Activated B cell treated with CpG ODN at 0.5 μM for 24 hours (primary cell): ENCODE measurements around the gene AGO3. TPM values are rescaled to one million over a fixed set of nuclear protein-coding genes. Genes with fewer than 3 reads are reported as not detected.
"Not testable (repeated sequence)": the region's sequence is repeated elsewhere in the genome, so short reads cannot be mapped to it uniquely, and the experiment has no call there.

Experiments used
- ATAC-seq: fragments of 200-7000 bp; cut with Tn5 transposase; one replicate; pipeline ENCODE4 v1.10.0; 2021; ENCODE audit warnings: low read depth, mild to moderate bottlenecking, moderate library complexity
- CTCF ChIA-PET: fragments of 350-600 bp; sonication (Branson Sonifier 250); formaldehyde crosslinking; loops from one replicate; lab custom pipeline; 2021; ENCODE audit warnings: antibody characterized with exemption; lab: Charles Lee
- POLR2A ChIA-PET: fragments of 350-600 bp; sonication (Branson Sonifier 250); formaldehyde crosslinking; loops from one replicate; lab custom pipeline; 2021; ENCODE audit warnings: antibody characterized with exemption; lab: Charles Lee
- DNase-seq: peaks from one replicate; pipeline ENCODE4 v3.0.0; 2022
- H3K27ac Mint-ChIP-seq: one replicate; pipeline ENCODE4 v1.8.0; 2020; ENCODE audit warnings: mixed read lengths
- H3K27me3 Mint-ChIP-seq: one replicate; pipeline ENCODE4 v1.8.0; 2021; ENCODE audit warnings: mixed read lengths
- H3K36me3 Mint-ChIP-seq: one replicate; pipeline ENCODE4 v1.8.0; 2021; ENCODE audit warnings: low read depth, mixed read lengths
- H3K4me1 Mint-ChIP-seq: one replicate; pipeline ENCODE4 v1.8.0; 2021; ENCODE audit warnings: mixed read lengths
- H3K4me3 Mint-ChIP-seq: one replicate; pipeline ENCODE4 v1.8.0; 2020; ENCODE audit warnings: mild to moderate bottlenecking, mixed read lengths
- H3K9me3 Mint-ChIP-seq: one replicate; pipeline ENCODE4 v1.8.0; 2020; ENCODE audit warnings: mixed read lengths
- intact Hi-C: fragments of 100-400 bp; cut with micrococcal nuclease; formaldehyde crosslinking; loops from one replicate; pipeline ENCODE4 v1.15.1; 2024
- total RNA-seq: library from RNA; stranded (reverse); gene quantifications from 2 replicates; pipeline ENCODE4 v1.2.3, GENCODE V29; 2022
- TF ChIP-seq, protein P1 (sequence below): fragments of 200-600 bp; IDR thresholded peaks from one replicate; pipeline ENCODE4 v1.8.0; 2022; ENCODE audit warnings: antibody characterized with exemption, mild to moderate bottlenecking

Gene AGO3
- total RNA-seq, 1 donor from 2014 or later = 37.2 TPM

DNA sequence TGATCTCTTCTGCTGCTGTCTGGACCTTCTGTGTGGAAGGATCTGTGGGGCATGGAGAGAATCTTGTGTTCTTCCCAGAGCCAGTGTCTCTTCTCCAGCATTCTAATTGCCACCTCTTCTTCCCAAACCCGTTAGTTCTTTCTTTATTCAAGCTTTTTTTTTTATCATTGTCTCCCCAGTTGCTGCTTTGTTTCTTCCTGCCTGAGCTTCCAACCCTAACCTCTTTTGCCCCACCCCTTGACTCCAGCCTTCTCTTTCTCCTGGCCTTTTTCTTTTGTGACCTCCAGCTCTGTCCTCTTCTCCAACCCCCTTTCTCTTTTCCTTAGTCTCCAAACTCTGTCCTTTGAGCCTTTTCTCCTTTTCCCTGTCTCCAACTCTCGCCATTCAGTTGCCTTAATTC lies 43.4 kb upstream of the AGO3 start:
- TF ChIP-seq, protein P1, sequence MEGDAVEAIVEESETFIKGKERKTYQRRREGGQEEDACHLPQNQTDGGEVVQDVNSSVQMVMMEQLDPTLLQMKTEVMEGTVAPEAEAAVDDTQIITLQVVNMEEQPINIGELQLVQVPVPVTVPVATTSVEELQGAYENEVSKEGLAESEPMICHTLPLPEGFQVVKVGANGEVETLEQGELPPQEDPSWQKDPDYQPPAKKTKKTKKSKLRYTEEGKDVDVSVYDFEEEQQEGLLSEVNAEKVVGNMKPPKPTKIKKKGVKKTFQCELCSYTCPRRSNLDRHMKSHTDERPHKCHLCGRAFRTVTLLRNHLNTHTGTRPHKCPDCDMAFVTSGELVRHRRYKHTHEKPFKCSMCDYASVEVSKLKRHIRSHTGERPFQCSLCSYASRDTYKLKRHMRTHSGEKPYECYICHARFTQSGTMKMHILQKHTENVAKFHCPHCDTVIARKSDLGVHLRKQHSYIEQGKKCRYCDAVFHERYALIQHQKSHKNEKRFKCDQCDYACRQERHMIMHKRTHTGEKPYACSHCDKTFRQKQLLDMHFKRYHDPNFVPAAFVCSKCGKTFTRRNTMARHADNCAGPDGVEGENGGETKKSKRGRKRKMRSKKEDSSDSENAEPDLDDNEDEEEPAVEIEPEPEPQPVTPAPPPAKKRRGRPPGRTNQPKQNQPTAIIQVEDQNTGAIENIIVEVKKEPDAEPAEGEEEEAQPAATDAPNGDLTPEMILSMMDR = no peak
- Mint-ChIP-seq H3K4me1 (peaks cover 54% of the 10 kb centered on the region), H3K4me3 (no peak overlapping the region)

DNA sequence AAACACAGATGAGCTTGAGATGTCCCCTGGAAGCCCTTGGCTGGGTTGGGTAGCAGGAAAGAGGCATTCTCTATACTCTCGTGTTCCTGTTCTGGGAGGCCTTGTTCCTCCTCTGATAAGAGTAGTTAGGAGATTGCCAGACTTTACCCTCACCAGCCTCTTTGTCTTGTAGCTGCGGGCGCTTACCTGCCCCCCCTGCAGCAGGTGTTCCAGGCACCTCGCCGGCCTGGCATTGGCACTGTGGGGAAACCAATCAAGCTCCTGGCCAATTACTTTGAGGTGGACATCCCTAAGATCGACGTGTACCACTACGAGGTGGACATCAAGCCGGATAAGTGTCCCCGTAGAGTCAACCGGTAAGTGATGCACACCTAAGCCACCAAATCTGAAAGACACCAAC lies 42.6 kb upstream of the AGO3 start:
- peaks cover 57% of the 10 kb centered on the region for H3K4me1 Mint-ChIP-seq
- intact Hi-C loops = loop anchor here (10.0 kb wide), 1 partner anchor 417 kb away; the partner anchor contains the start of gene SH3D21
- ATAC-seq (no peak), DNase-seq (no peak)
- no peaks in the 10 kb centered on the region for H3K27me3 Mint-ChIP-seq
- H3K36me3 Mint-ChIP-seq = peaks cover 40% of the 10 kb centered on the region
- H3K27ac Mint-ChIP-seq = no peak overlapping the region
- CTCF ChIA-PET = no interaction called here
- no peaks in the 10 kb centered on the region for H3K9me3 Mint-ChIP-seq
- POLR2A ChIA-PET = no interaction called here
- TF ChIP-seq, protein P1 = no peak
- no peak overlapping the region for H3K4me3 Mint-ChIP-seq

More for the DNA sequence above, 43.4 kb upstream of the AGO3 start:
- ChIA-PET CTCF (no interaction called here), POLR2A (interaction anchor here (1.2 to 2.0 kb wide), 3 partner anchors 43 to 336 kb away, joined by 3 to 13 read pairs (median 3); partner anchors contain the start of genes AGO3 and THRAP3)
- Mint-ChIP-seq H3K27me3 (no peaks in the 10 kb centered on the region), H3K9me3 (no peaks in the 10 kb centered on the region), H3K36me3 (peaks cover 35% of the 10 kb centered on the region), H3K27ac (peak overlapping the region; percentile 67)
- ATAC-seq (no peak), DNase-seq (no peak)
- intact Hi-C loops = loop anchor here (10.0 kb wide), 1 partner anchor 417 kb away; the partner anchor contains the start of gene SH3D21

DNA sequence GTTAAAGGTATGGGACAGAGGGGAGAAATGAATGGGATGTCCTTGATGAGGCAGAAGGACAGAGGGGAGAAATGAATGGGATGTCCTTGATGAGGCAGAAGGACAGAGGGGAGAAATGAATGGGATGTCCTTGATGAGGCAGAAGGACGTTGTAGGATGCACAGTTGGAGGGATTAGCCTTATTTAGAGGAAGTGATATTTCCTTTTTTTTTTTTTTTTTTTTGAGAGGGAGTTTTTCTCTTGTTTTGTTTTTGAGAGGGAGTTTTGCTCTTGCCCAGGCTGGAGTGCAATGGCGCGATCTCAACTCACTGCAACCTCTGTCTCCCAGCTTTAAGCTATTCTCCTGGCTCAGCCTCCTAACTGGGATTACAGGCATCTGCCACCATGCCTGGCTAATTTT lies 41.9 kb upstream of the AGO3 start:
- peaks cover 60% of the 10 kb centered on the region for H3K4me1 Mint-ChIP-seq
- CTCF ChIA-PET, ATAC-seq, POLR2A ChIA-PET, H3K4me3 Mint-ChIP-seq, H3K27me3 Mint-ChIP-seq, H3K27ac Mint-ChIP-seq, H3K9me3 Mint-ChIP-seq, DNase-seq: not testable (repeated sequence)
- peaks cover 42% of the 10 kb centered on the region for H3K36me3 Mint-ChIP-seq
- intact Hi-C loops = loop anchor here (10.0 kb wide), 1 partner anchor 416 kb away; the partner anchor contains the start of gene SH3D21

DNA sequence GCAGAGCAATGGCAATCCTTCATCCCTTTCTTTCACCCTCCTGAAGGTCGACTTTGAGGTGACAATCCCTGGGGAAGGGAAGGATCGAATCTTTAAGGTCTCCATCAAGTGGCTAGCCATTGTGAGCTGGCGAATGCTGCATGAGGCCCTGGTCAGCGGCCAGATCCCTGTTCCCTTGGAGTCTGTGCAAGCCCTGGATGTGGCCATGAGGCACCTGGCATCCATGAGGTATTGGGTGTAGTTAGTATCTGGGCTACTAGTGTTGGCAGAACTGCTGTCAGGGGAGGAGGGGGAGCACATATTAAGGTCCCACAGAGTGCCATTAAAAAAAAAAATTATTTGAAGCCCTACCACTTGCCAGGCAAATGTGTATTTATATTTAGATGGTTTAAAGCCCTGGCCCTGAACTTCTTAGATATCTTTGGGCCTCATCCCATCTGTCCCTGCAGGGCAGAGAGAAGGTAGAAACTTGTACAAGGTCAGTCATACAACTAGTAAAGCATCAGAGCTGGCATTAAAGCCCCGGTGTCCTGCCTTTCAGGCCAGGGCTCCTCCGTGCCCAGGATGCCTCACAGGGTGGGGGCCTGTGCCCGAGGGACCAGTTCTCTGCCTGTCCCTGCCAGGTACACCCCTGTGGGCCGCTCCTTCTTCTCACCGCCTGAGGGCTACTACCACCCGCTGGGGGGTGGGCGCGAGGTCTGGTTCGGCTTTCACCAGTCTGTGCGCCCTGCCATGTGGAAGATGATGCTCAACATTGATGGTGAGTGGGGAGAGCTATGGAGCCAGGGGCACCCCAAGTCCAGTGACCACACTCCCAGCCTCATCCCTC lies 37.6 kb upstream of the AGO3 start:
- intact Hi-C loops = no loop called here
- Mint-ChIP-seq H3K27ac (peak overlapping the region; percentile 92), H3K4me1 (peaks cover 40% of the 10 kb centered on the region), H3K36me3 (peaks cover 65% of the 10 kb centered on the region), H3K9me3 (no peaks in the 10 kb centered on the region), H3K27me3 (no peaks in the 10 kb centered on the region), H3K4me3 (no peak overlapping the region)
- ATAC-seq (no peak), DNase-seq (peak; percentile 19)
- ChIA-PET CTCF (interaction anchor here (0.8 to 0.9 kb wide), 2 partner anchors 10 to 12 kb away, joined by 3 to 4 read pairs; partner anchors contain the start of gene AGO1), POLR2A (interaction anchor here (2.8 kb wide), 1 partner anchor 10 kb away, joined by 20 read pairs; the partner anchor contains the start of gene AGO1)
- TF ChIP-seq, protein P1 = no peak

DNA sequence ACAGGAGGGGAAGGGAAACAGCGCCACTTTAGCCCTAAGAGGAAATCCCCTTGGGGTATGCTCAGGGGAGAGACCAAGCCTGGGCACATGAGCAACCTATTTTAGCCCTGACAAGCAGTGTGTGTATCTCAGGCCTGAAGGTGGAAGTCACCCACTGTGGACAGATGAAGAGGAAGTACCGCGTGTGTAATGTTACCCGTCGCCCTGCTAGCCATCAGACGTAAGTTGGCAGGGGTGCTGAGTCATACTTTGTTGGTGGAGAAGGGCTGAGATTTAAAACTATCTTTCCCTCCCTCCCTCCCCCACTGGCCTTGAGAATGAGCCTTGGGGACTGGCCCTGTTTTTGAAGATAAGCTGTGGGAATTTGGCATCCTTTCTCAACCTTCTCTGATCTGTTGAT lies 36.7 kb upstream of the AGO3 start:
- ChIA-PET CTCF (interaction anchor here (0.9 kb wide), 1 partner anchor 11 kb away, joined by 4 read pairs; the partner anchor contains the start of gene AGO1), POLR2A (interaction anchor here (0.6 to 2.8 kb wide), 5 partner anchors 11 to 1660 kb away, joined by 4 to 20 read pairs (median 6); partner anchors contain the start of genes AGO1, AGO3 and SNIP1)
- TF ChIP-seq, protein P1 = no peak
- ATAC-seq = peak; percentile 99
- Mint-ChIP-seq H3K9me3 (no peaks in the 10 kb centered on the region), H3K4me3 (peak overlapping the region; percentile 25), H3K4me1 (peaks cover 32% of the 10 kb centered on the region), H3K27me3 (no peaks in the 10 kb centered on the region), H3K36me3 (peaks cover 62% of the 10 kb centered on the region), H3K27ac (peak overlapping the region; percentile 92)
- DNase-seq = peak; percentile 39
- intact Hi-C loops = loop anchor here (1.0 kb wide), 2 partner anchors 11 to 37 kb away; partner anchors contain the start of genes AGO1 and AGO3
